Dendritic cell treated with granulocyte-macrophage colony-stimulating factor and Interleukin-4, amounts not matched to agents 40 ng/mL and 50 ng/mL, for 4 days (primary cell): ENCODE results near the gene KCNJ11.

Experiments used
- H3K27ac Mint-ChIP-seq: one replicate; pipeline ENCODE4 v1.8.0; 2022; ENCODE audit warnings: mild to moderate bottlenecking, mixed read lengths
- H3K27me3 Mint-ChIP-seq: one replicate; pipeline ENCODE4 v1.8.0; 2022; ENCODE audit warnings: mild to moderate bottlenecking, mixed read lengths
- H3K36me3 Mint-ChIP-seq: one replicate; pipeline ENCODE4 v1.8.0; 2022; ENCODE audit warnings: low read depth, mixed read lengths
- H3K4me1 Mint-ChIP-seq: one replicate; pipeline ENCODE4 v1.8.0; 2022; ENCODE audit warnings: low read depth, mixed read lengths
- H3K4me3 Mint-ChIP-seq: one replicate; pipeline ENCODE4 v1.8.0; 2022; ENCODE audit warnings: mild to moderate bottlenecking, moderate library complexity, mixed read lengths
- H3K9me3 Mint-ChIP-seq: one replicate; pipeline ENCODE4 v1.8.0; 2022; ENCODE audit warnings: mixed read lengths
- intact Hi-C: fragments of 100-400 bp; cut with micrococcal nuclease; formaldehyde crosslinking; loops from one replicate; pipeline ENCODE4 v1.15.0; 2022

KCNJ11 gene

GRCh38 chr11:17351172-17351509 is 37.3 kb downstream of the KCNJ11 start:
- intact Hi-C loops, result loop anchor here (2.0 to 5.0 kb wide), 4 partner anchors 74 to 274 kb away; partner anchors contain the start of genes NUCB2, PIK3C2A and RPS13
- Mint-ChIP-seq H3K4me3 (peak overlapping the region; percentile 82), H3K4me1 (peaks cover 20% of the 10 kb centered on the region), H3K36me3 (peaks cover 11% of the 10 kb centered on the region), H3K27ac (peak overlapping the region; percentile 88), H3K9me3 (no peaks in the 10 kb centered on the region), H3K27me3 (peaks cover 1% of the 10 kb centered on the region)

- Mint-ChIP-seq H3K4me1 (peaks cover 20% of the 10 kb centered on the region), H3K36me3 (peaks cover 11% of the 10 kb centered on the region), H3K9me3 (no peaks in the 10 kb centered on the region), H3K4me3 (no peak overlapping the region), H3K27me3 (peaks cover 1% of the 10 kb centered on the region), H3K27ac (no peak overlapping the region)
- intact Hi-C loops, result loop anchor here (2.0 to 5.0 kb wide), 4 partner anchors 73 to 273 kb away; partner anchors contain the start of genes NUCB2, PIK3C2A and RPS13
These were observed 37.8 kb downstream of the KCNJ11 start for GRCh38 chr11:17350455-17351171.

GRCh38 chr11:17347676-17348075 is 40.8 kb downstream of the KCNJ11 start:
- Mint-ChIP-seq H3K36me3 (peaks cover 6% of the 10 kb centered on the region), H3K9me3 (no peaks in the 10 kb centered on the region), H3K4me1 (peaks cover 15% of the 10 kb centered on the region), H3K27ac (no peak overlapping the region), H3K27me3 (peaks cover 1% of the 10 kb centered on the region), H3K4me3 (no peak overlapping the region)
- intact Hi-C loops, result no loop called here

- H3K36me3 Mint-ChIP-seq, result no peaks in the 10 kb centered on the region
- no peak overlapping the region for H3K27ac Mint-ChIP-seq
- intact Hi-C loops, result no loop called here
- no peaks in the 10 kb centered on the region for H3K27me3 Mint-ChIP-seq
- H3K4me1 Mint-ChIP-seq, result no peaks in the 10 kb centered on the region
- no peak overlapping the region for H3K4me3 Mint-ChIP-seq
- H3K9me3 Mint-ChIP-seq, result no peaks in the 10 kb centered on the region
These were observed 44.6 kb downstream of the KCNJ11 start for GRCh38 chr11:17343907-17344306.

- intact Hi-C loops, result no loop called here
- Mint-ChIP-seq H3K36me3 (no peaks in the 10 kb centered on the region), H3K9me3 (no peaks in the 10 kb centered on the region), H3K4me3 (no peak overlapping the region), H3K4me1 (no peaks in the 10 kb centered on the region), H3K27me3 (no peaks in the 10 kb centered on the region), H3K27ac (no peak overlapping the region)
These were observed 45.2 kb downstream of the KCNJ11 start for GRCh38 chr11:17343257-17343656.
